ENCODE results near the gene MALT1. TPM values are rescaled to one million over a fixed set of nuclear protein-coding genes. Genes with fewer than 3 reads are reported as not detected.

MALT1 gene
- total RNA-seq, 1 experiment from 2014 or later: 24.2 TPM

DNA sequence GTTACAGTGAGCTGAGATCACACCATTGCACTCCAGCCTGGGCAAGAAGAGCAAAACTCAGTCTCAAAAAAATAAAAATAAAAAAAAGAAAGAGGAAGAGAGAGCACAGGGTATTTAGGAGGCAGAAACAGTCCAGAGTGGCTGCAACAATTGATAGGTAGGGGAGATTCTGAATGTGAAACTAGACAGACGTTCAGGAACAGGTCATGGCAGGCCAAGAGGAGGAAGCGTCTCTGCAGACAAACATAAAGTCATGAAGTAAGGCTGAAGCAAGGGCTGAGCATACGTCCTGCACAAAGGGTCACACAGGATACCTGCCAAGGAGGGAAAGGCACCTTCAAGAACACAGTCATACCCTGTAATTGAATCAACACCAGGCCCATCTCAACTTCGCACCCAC is 129.3 kb downstream of the MALT1 start:
- POLR2A ChIA-PET (ENCODE audit: unreplicated experiment): no interaction called here

GRCh38 chr18:58802959-58803358 is 131.7 kb downstream of the MALT1 start:
- Histone ChIP-seq H3K79me2 (ENCODE audit: low read length) (no peaks in the 10 kb centered on the region), H4K20me1 (ENCODE audit: low read length) (no peaks in the 10 kb centered on the region), H3K4me2 (ENCODE audit: low read length) (no peak overlapping the region), H3K9ac (ENCODE audit: low read length) (no peak overlapping the region), H2AFZ (ENCODE audit: low read length) (no peak overlapping the region), H3K36me3 (ENCODE audit: low read depth, low read length) (no peaks in the 10 kb centered on the region), H3K9me3 (ENCODE audit: low read length) (no peaks in the 10 kb centered on the region), H3K9me2 (replicated peaks; ENCODE audit: low read length) (no peaks in the 10 kb centered on the region), H3K27ac (ENCODE audit: low read length) (no peak overlapping the region), H3K4me1 (ENCODE audit: insufficient read depth, low read length) (no peaks in the 10 kb centered on the region), H3K27me3 (ENCODE audit: low read length) (no peaks in the 10 kb centered on the region), H3F3A (ENCODE audit: low read length, unreplicated experiment) (no peaks in the 10 kb centered on the region), H3K4me3 (ENCODE audit: low read length) (no peak overlapping the region)
- DNase-seq: no peak
- no peak for TF ChIP-seq EZH2 (IDR thresholded peaks at IDR 0.05; ENCODE audit: low read length, unreplicated experiment)
- TF ChIP-seq EZH2phosphoT487 (IDR thresholded peaks at IDR 0.05; ENCODE audit: borderline replicate concordance, low read length): no peak
- TF ChIP-seq, protein P1, sequence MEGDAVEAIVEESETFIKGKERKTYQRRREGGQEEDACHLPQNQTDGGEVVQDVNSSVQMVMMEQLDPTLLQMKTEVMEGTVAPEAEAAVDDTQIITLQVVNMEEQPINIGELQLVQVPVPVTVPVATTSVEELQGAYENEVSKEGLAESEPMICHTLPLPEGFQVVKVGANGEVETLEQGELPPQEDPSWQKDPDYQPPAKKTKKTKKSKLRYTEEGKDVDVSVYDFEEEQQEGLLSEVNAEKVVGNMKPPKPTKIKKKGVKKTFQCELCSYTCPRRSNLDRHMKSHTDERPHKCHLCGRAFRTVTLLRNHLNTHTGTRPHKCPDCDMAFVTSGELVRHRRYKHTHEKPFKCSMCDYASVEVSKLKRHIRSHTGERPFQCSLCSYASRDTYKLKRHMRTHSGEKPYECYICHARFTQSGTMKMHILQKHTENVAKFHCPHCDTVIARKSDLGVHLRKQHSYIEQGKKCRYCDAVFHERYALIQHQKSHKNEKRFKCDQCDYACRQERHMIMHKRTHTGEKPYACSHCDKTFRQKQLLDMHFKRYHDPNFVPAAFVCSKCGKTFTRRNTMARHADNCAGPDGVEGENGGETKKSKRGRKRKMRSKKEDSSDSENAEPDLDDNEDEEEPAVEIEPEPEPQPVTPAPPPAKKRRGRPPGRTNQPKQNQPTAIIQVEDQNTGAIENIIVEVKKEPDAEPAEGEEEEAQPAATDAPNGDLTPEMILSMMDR (conservative IDR thresholded peaks at IDR 0.05; ENCODE audit: low read depth, low read length): no peak
- ChIA-PET CTCF (no interaction called here), POLR2A (ENCODE audit: unreplicated experiment) (no interaction called here)
- BruUV-seq (replicated peaks): no TSS peak
- ATAC-seq: no peak
- intact Hi-C loops (cut with micrococcal nuclease): no loop called here

More for the DNA sequence above, 129.3 kb downstream of the MALT1 start:
- Histone ChIP-seq H3K79me2 (ENCODE audit: low read length) (no peaks in the 10 kb centered on the region), H3K4me3 (ENCODE audit: low read length) (no peak overlapping the region), H2AFZ (ENCODE audit: low read length) (no peak overlapping the region), H3K4me2 (ENCODE audit: low read length) (no peak overlapping the region), H3F3A (ENCODE audit: low read length, unreplicated experiment) (no peaks in the 10 kb centered on the region), H3K9ac (ENCODE audit: low read length) (no peak overlapping the region), H3K4me1 (ENCODE audit: insufficient read depth, low read length) (no peaks in the 10 kb centered on the region), H3K27ac (ENCODE audit: low read length) (no peak overlapping the region), H3K36me3 (ENCODE audit: low read depth, low read length) (no peaks in the 10 kb centered on the region), H3K9me3 (ENCODE audit: low read length) (no peaks in the 10 kb centered on the region), H4K20me1 (ENCODE audit: low read length) (no peaks in the 10 kb centered on the region), H3K27me3 (ENCODE audit: low read length) (no peaks in the 10 kb centered on the region), H3K9me2 (replicated peaks; ENCODE audit: low read length) (no peaks in the 10 kb centered on the region)
- intact Hi-C loops (cut with micrococcal nuclease): no loop called here
- BruUV-seq (replicated peaks): no TSS peak
- DNase-seq (no peak), ATAC-seq (no peak)
- CTCF ChIA-PET: no interaction called here
- TF ChIP-seq EZH2 (IDR thresholded peaks at IDR 0.05; ENCODE audit: low read length, unreplicated experiment) (no peak), EZH2phosphoT487 (IDR thresholded peaks at IDR 0.05; ENCODE audit: borderline replicate concordance, low read length) (no peak)
- TF ChIP-seq, protein P1 (conservative IDR thresholded peaks at IDR 0.05; ENCODE audit: low read depth, low read length): no peak

GRCh38 chr18:58803978-58804377 is 132.7 kb downstream of the MALT1 start:
- H4K20me1 ChIP-seq (ENCODE audit: low read length): no peaks in the 10 kb centered on the region
- H3K9ac ChIP-seq (ENCODE audit: low read length): no peak overlapping the region
- ChIA-PET CTCF (no interaction called here), POLR2A (ENCODE audit: unreplicated experiment) (no interaction called here)
- ATAC-seq (no peak; the same call in 1 of the 2 replicates), DNase-seq (no peak)
- H3K4me2 ChIP-seq (ENCODE audit: low read length): no peak overlapping the region
- H3K27ac ChIP-seq (ENCODE audit: low read length): no peak overlapping the region
- H2AFZ ChIP-seq (ENCODE audit: low read length): no peak overlapping the region
- no peaks in the 10 kb centered on the region for H3F3A ChIP-seq (ENCODE audit: low read length, unreplicated experiment)
- H3K27me3 ChIP-seq (ENCODE audit: low read length): no peaks in the 10 kb centered on the region
- BruUV-seq (replicated peaks): no TSS peak
- no peaks in the 10 kb centered on the region for H3K9me2 ChIP-seq (replicated peaks; ENCODE audit: low read length)
- intact Hi-C loops (cut with micrococcal nuclease): no loop called here
- no peaks in the 10 kb centered on the region for H3K79me2 ChIP-seq (ENCODE audit: low read length)
- no peaks in the 10 kb centered on the region for H3K9me3 ChIP-seq (ENCODE audit: low read length)
- H3K36me3 ChIP-seq (ENCODE audit: low read depth, low read length): no peaks in the 10 kb centered on the region
- TF ChIP-seq EZH2 (IDR thresholded peaks at IDR 0.05; ENCODE audit: low read length, unreplicated experiment): no peak
- TF ChIP-seq, protein P1 (conservative IDR thresholded peaks at IDR 0.05; ENCODE audit: low read depth, low read length): peak; percentile 21; the same call in 1 of the 2 replicates
- H3K4me3 ChIP-seq (ENCODE audit: low read length): no peak overlapping the region
- H3K4me1 ChIP-seq (ENCODE audit: insufficient read depth, low read length): no peaks in the 10 kb centered on the region

Other genes starting within 250 kb of the MALT1 start
- 0.04 TPM in 1 of 2 replicates, not detected in the other for gene ALPK2, start 42.4 kb upstream of the MALT1 start, total RNA-seq (2014; rRNA removed)
- gene ZNF532, start 193.4 kb downstream of the MALT1 start, total RNA-seq (2014; rRNA removed): 47.3 and 62.6 TPM in 2 replicates

Data from PC-3 (cell line).